ENCODE data around the gene PNP.

Gene PNP

DNA sequence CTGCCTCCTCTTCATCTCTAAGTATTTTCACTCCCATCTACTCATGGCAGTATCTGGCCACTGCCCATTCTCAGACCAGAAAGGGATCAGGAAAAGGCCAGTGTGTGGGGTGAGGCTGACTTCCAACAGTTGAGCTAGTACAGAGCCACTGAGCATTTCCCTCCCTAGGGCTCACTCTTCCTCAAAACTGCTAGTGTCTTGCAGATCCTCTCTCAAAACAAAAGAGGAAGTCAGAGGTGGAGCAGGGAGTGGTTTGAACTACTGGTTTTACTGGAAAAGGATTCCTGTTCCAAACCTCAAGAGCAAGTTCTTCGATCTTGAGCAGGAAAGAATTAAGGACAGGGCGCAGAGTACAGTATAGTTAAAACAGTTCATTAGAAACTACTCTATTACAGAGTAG is 24.4 kb downstream of the PNP start:
- no peak for TF ChIP-seq CTCF (IDR thresholded peaks at IDR 0.05; ENCODE audit: low read depth, low read length)
- no peak for DNase-seq
- Histone ChIP-seq H3K4me3 (ENCODE audit: low read depth, low read length) (no peak overlapping the region), H3K9me3 (no peaks in the 10 kb centered on the region), H3K36me3 (no peaks in the 10 kb centered on the region), H3K27me3 (peaks cover 5% of the 10 kb centered on the region), H3K4me1 (no peaks in the 10 kb centered on the region)

- Histone ChIP-seq H3K36me3 (no peaks in the 10 kb centered on the region), H3K4me3 (ENCODE audit: low read depth, low read length) (no peak overlapping the region), H3K9me3 (no peaks in the 10 kb centered on the region), H3K4me1 (no peaks in the 10 kb centered on the region), H3K27me3 (peaks cover 5% of the 10 kb centered on the region)
- TF ChIP-seq CTCF (IDR thresholded peaks at IDR 0.05; ENCODE audit: low read depth, low read length) = no peak
- DNase-seq = no peak
Observed at GRCh38 chr14:20494935-20495766, 25.9 kb downstream of the PNP start.

DNA sequence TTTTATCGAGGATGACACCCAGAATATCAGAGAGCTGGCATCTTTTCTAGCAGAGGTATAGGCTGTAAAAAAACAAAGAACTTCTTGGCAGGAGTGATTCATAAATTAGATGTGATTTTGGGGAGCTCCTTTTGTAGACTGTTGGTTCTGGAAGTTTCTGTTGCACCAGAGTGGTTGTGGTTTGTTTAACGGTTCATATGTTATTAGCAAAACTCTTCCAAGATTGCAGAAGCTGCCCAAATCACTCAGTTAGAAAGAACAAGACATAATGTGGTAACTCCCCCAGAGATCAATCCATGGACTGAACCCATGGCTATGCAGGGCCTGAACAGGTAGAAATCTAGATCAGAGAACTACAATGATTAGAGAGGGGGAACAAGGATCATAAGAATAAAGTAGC is 29.4 kb downstream of the PNP start:
- no peak overlapping the region for H3K4me3 ChIP-seq (ENCODE audit: low read depth, low read length)

GRCh38 chr14:20499108-20499507 is 29.9 kb downstream of the PNP start:
- no peaks in the 10 kb centered on the region for H3K36me3 ChIP-seq
- peaks cover 5% of the 10 kb centered on the region; the same call in 1 of the 2 replicates for H3K27me3 ChIP-seq
- no peaks in the 10 kb centered on the region for H3K9me3 ChIP-seq
- DNase-seq = no peak
- no peak for TF ChIP-seq CTCF (IDR thresholded peaks at IDR 0.05; ENCODE audit: low read depth, low read length)
- H3K4me3 ChIP-seq (ENCODE audit: low read depth, low read length) = no peak overlapping the region
- H3K4me1 ChIP-seq = no peaks in the 10 kb centered on the region

More for the DNA sequence above, 29.4 kb downstream of the PNP start:
- no peak for TF ChIP-seq CTCF (IDR thresholded peaks at IDR 0.05; ENCODE audit: low read depth, low read length)
- no peak for DNase-seq
- H3K9me3 ChIP-seq = no peaks in the 10 kb centered on the region
- H3K27me3 ChIP-seq = peaks cover 7% of the 10 kb centered on the region
- no peaks in the 10 kb centered on the region for H3K4me1 ChIP-seq
- no peaks in the 10 kb centered on the region for H3K36me3 ChIP-seq

- no peak overlapping the region for H3K4me3 ChIP-seq (ENCODE audit: low read depth, low read length)
- H3K9me3 ChIP-seq = no peaks in the 10 kb centered on the region
- no peak for TF ChIP-seq CTCF (IDR thresholded peaks at IDR 0.05; ENCODE audit: low read depth, low read length)
- peaks cover 5% of the 10 kb centered on the region; the same call in 1 of the 2 replicates for H3K27me3 ChIP-seq
- no peaks in the 10 kb centered on the region for H3K4me1 ChIP-seq
- DNase-seq = no peak
- H3K36me3 ChIP-seq = no peaks in the 10 kb centered on the region
Observed at GRCh38 chr14:20499881-20500280, 30.7 kb downstream of the PNP start.

GRCh38 chr14:20501346-20501745 is 32.1 kb downstream of the PNP start:
- no peaks in the 10 kb centered on the region for H3K36me3 ChIP-seq
- peaks cover 3% of the 10 kb centered on the region; the same call in 1 of the 2 replicates for H3K27me3 ChIP-seq
- H3K4me3 ChIP-seq (ENCODE audit: low read depth, low read length) = no peak overlapping the region
- DNase-seq = no peak
- no peaks in the 10 kb centered on the region for H3K4me1 ChIP-seq
- H3K9me3 ChIP-seq = no peaks in the 10 kb centered on the region
- no peak for TF ChIP-seq CTCF (IDR thresholded peaks at IDR 0.05; ENCODE audit: low read depth, low read length)
